Posterior vena cava (tissue), 2 donors: ENCODE results near the gene LDB1. TPM values are rescaled to one million over a fixed set of nuclear protein-coding genes. Genes with fewer than 3 reads are reported as not detected.

Experiments used
- DNase-seq: peaks from one replicate; pipeline ENCODE4 v3.0.0-alpha.2; 2020; ENCODE audit warnings: low spot score
- intact Hi-C, 2 donors: fragments of 100-400 bp; cut with DNase I; formaldehyde crosslinking; loops; one replicate each; pipeline versions ENCODE4 v1.14.1 to v1.14.2; 2022 to 2023
- total RNA-seq, 2 donors: library from RNA; stranded (reverse); fragmentation: NEBNext Ultra II Directional; extraction: Animal tissue kit (Norgen Biotek cat#: 25700); gene quantifications; one replicate each; pipeline ENCODE4 v1.2.1, GENCODE V29; 2021
- donor health status: DM: yes; HTN: yes; CAD: no.
- donor health status: DM: yes; HTN: yes; CAD: no.

LDB1 gene
- total RNA-seq, 2 donors from 2014 or later: 28.9 to 32.7 TPM

GRCh38 chr10:102139281-102140110 is 19.3 kb upstream of the LDB1 start:
- DNase-seq: no peak
- intact Hi-C loops: no loop called here

DNA sequence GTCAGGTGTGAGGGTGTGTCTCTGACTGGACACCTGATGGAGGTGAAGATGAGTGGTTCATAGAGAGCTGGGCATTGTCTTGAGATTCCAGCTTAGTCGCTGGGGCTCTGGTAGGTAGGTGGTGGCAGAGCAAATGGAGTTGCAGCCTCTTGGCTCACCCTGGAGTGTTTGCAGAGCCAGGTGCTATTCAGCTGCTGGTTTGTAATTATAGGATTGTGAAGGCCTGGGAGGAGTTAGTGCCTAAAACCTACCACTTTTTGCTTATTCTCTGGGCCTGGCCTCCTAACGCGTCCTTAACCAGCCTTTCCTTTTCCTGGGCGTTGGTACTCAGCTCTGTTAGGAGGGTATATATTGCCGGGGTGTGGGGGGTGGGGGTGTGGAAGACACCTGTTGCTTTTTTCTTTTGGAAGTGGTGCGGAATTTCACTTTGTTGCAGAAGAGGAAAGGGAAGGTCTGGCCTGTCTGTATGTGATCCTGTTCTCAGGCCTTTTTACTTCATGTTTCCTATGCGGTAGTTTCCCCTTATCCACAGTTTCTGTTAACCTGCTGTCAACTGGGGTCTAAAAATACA is 15.9 kb upstream of the LDB1 start:
- intact Hi-C loops: no loop called here
- DNase-seq: no peak

- intact Hi-C loops: no loop called here
- no peak for DNase-seq
Measured at GRCh38 chr10:102134416-102134815, 14.2 kb upstream of the LDB1 start.

DNA sequence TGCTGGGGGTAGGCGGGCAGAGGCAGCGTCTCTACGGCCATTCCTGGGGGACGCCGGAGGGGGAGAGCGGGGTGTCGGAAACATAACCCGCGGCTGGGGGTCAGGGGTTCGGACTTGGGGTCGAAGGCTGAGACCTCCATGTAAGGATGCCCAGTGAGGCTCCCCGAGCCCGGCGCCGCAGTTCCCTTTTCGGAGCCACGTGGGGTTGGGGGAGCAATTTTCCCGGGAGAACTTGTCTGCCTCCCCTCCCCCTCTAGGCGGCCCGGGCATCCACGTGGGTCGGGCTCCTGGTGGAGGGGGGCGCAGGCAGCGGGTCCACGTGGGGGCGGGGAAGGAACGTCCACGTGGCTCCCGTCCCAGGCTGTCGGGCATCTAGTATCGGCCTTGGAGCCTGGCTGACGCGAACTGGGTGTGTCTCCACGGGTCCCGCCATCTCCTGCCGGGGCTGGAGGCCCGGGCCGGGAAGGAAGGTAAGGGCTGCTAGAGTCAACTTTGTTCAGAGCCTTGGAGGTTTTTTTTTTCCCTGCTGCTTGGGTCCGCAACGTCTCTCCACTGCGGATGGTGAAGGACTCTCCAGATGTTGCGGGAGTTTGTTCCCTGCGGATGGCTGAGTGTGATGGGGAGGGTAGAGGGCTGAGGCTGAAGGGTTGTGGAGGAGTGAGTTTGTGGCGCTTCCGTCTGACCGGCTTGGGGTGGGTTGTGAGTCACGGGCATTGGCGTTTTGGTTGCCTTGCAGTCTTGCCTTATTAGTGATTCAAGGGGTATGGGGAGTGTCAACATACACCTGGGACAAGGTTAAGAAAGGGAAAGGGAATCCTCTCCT is 13.4 kb upstream of the LDB1 start:
- DNase-seq: peak; percentile 94
- intact Hi-C loops: no loop called here

- DNase-seq: peak; percentile 100
- intact Hi-C loops: no loop called here
Measured at GRCh38 chr10:102132563-102133372, 12.6 kb upstream of the LDB1 start, which contains the start of gene PPRC1. Gene PPRC1, plus strand, starts transcription at chr10:102133040. Its CDS starts 29 bp downstream, at chr10:102133069.

- no peak for DNase-seq
- intact Hi-C loops: no loop called here
Measured at GRCh38 chr10:102132193-102132562, 12.0 kb upstream of the LDB1 start.

DNA sequence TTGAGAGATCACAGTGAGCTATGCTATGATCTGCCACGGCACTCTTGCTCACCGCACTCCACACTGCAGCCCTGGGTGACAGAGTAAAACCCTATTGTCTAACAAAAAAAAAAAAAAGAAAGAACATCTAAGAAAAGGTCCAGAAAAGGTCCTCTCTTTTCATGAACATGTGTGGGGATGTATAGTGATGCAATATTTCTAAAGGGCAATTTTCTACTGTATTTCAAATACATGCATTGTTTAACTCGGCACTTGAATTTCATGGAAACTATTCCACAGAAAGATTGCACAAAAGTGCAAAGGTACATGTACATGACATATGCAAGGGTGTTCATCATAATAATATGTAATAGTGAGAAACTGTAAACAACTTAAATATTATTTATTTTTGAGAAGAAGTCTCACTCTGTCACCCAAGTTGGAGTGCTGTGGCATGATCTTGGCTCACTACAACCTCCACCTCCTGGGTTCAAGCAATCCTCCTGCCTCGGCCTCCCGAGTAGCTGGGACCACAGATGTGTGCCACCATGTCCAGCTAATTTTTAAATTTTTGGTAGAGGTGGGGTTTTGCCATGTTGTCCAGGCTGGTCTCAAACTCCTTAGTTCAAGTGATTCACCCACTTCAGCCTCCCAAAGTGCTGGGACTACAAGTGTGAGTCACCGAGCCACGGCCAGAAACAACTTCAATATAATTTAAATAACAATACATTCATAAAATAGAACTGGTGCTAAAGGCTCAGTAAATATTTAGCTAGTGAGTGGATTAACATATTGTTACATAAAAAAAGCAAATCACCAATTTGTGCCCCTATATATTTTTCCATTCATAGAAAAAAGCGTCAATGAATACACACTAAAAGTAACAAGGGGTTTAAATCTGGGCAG is 11.4 kb upstream of the LDB1 start:
- intact Hi-C loops: no loop called here

DNA sequence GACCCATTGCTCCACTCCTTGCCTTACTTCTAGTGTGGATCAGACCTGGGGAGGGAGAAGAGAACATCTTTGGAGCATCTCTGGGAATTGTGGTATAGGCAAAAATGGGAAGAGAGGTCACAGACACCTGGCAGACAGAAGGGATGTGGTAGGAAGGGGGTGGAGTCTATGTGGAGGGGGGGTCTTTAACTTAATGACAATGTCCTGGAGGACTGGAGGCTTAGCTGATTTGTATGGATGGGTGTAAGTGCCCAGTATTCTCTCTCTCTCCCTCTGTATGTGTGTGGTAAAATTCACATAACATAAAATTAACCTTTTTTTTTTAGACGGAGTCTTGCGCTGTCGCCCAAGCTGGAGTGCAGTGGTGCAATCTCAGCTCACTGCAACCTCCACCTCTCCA is 3.1 kb upstream of the LDB1 start:
- intact Hi-C loops: no loop called here
- DNase-seq: no peak

More for the DNA sequence above, 11.4 kb upstream of the LDB1 start:
- DNase-seq: no peak

DNA sequence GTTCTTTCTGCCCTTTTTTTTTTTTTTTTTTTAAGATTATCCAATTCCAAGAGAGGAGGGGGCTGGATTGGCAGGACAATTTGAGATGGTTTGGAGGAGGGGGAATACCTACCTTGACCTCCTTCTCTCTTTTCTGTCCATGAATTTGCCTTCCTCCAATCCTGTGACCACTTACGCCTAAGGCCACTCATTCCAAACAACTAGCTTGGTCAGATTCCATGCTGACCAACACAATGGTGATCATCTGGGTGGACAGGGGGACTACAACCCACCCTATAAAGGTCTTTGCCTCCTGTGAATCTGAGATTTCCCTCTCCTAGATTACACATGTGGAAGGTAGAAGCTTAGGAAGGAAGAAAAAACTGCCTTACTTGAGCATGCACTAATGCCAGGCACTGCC is 2.3 kb upstream of the LDB1 start:
- intact Hi-C loops: no loop called here

DNA sequence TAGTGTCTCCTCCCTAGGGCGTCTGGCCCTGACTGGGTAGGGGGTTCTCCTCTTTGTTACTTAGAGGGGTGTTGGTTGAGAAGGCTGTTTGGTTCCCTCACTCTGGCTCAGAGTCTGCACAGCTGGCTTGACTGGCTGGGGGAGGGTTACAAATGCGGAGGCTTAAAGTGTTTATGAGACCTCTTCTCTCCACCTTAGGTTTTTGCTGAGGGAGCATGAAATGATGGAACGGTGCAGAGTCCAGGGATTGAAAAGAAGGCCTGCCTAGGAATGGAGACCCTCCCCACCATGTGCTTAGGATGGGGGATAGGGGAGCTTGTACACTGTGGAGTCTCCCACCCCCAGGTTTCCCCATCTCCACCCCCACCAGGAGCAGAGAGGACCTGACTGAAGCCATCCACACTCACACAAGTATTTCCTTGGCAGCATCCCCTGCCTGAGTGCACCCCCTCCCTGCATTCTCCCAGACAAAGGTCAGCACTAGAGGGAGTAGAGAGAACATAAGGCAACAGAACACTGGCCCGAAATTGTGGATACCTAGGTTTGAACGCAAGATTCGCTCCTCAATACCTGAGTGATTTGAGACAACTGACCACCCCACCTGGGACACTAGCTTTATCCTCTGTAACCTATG is 1.7 kb upstream of the LDB1 start:
- intact Hi-C loops: no loop called here
- DNase-seq: no peak

More for the DNA sequence above, 2.3 kb upstream of the LDB1 start:
- no peak for DNase-seq

GRCh38 chr10:102120991-102121738 is 997 bp upstream of the LDB1 start:
- no peak for DNase-seq
- intact Hi-C loops: no loop called here

DNA sequence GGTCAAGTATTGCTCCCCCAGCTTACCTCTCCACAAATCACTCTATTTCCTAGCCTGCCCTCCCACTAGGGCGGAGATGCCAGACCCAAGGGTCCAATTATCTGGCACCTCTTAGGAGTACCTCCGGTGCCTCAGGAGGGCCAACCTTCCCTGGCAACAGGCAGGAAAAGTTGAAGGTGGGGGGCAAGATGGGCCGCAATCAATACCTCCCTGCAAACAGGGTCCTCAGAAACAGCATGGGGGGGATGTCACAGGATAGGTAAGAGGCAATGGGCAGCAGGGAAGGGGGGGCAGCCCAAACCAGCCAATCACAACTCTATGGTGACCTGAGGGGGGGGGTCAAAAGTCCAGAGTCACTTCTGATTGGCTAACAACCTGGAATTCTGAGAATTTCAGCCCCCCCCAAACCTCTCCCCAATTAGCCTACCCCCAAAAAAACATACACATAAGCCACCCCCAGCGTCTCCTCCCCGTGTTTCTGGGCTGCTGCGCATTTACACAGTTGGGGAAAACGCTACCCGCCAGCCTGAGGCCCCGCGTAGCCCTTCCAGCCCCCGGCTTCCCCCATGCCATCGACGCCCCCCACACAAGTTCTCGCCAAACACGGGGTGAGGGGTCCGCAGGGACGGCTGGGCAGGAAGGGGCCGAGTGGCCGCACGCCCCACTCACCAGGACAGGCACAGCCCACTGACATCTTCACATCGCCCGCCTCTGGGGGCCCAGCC is 589 bp downstream of the LDB1 start:
- DNase-seq: no peak

DNA sequence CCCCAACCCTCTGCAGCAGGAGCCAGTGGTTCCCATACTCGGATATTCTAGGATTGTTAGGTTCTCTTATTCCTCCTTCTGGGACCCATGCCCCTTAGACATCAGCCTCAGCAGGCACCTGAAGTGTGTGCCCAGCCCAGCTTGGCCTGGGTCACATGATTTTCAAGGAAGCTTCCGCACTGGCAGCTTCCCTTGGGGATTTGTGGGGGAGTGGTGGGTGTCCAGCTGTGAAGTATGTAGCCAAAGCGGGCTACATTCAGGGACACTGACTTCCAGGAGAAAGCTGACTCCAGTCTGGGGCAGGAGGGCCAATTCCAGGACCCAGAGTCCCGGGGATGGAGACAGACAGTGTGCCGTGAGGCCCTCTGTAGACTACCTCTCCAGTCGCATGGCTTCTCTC is 1.3 kb downstream of the LDB1 start:
- DNase-seq: no peak

More for the DNA sequence above, 589 bp downstream of the LDB1 start:
- intact Hi-C loops: no loop called here

DNA sequence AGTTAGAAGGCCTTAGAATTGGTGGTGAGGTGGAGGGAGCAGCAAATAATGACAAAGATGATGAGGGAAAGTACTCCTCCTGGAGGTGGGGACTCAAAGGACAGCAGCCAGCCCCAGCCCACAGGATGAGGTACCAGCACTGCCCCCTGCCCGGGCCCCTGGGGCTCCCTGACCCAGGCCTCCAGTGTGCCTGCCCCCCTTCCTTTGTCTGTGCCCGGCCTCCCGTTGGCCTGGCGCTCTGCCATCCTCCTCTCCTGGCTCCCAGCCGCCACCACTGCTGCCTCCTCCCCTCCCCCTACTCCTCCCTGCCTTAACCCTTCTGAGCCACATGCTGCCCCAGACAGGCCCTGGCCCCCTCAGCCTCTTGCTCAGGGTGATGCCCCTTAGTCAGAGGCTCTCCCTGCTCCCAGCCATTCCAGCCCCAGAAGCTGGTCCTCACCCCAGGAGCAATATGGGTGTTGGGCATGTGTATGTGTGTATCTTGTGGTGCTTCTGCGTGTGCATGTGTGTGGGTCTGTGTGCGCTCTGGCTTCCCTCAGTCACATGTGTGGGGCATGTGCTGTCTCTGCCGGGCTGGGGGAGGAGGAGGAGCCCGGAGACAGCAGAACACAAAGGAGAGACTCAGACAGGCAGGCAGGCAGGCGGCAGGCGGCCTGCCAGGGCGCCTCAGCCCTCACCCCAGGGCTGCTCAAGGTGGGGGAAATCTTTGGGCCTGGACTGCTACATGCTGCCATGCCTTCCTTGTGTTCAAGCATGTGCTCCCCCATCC is 2.6 kb downstream of the LDB1 start:
- DNase-seq: peak; percentile 93
- intact Hi-C loops: no loop called here

More for the DNA sequence above, 1.3 kb downstream of the LDB1 start:
- intact Hi-C loops: no loop called here

DNA sequence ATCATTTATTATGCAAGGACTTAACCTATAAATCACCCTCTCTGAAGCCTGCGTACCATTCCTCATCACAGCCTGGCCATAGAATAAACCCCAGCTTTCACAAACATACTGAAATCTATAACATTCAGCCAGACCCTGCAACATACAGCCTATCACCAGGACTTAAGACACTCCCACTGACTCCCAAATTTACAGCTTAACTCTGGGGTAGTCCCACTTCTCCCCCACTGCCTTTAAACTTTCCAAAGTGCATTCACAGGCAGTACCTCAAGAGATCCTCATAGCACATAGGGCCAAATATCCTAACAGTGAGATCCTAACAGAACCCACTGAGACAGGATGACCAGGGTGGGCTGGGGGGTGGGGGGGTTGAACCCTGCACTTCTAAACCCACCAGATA is 3.5 kb downstream of the LDB1 start:
- intact Hi-C loops: no loop called here
- no peak for DNase-seq

- intact Hi-C loops: no loop called here
- DNase-seq: no peak
Measured at GRCh38 chr10:102115775-102116174, 4.4 kb downstream of the LDB1 start.
